Naive thymus-derived CD4-positive, alpha-beta T cell (primary cell): ENCODE measurements around the gene TUBGCP6. TPM values are rescaled to one million over a fixed set of nuclear protein-coding genes. Genes with fewer than 3 reads are reported as not detected.
A peak's percentile ranks its signal among the peaks of the same experiment; 100 is the strongest.

Experiments
- ATAC-seq: fragments of 150-1000 bp; cut with Tn5 transposase; 2 replicates; pipeline ENCODE4 v1.10.0; 2021; ENCODE audit warnings: mild to moderate bottlenecking, moderate library complexity
- CTCF ChIA-PET: fragments of 350-600 bp; sonication (Branson Sonifier 250); formaldehyde crosslinking; loops from one replicate; lab custom pipeline; 2021; ENCODE audit warnings: antibody characterized with exemption; lab: Charles Lee
- POLR2A ChIA-PET: fragments of 350-600 bp; sonication (Branson Sonifier 250); formaldehyde crosslinking; loops from one replicate; lab custom pipeline; 2021; ENCODE audit warnings: antibody characterized with exemption, inconsistent platforms; lab: Charles Lee
- DNase-seq, 9 donors: peaks; one replicate each; pipeline versions ENCODE4 v3.0.0 to v3.0.0-alpha.2; 2020 to 2022; ENCODE audit warnings: mixed read lengths in 1 of 9
- H3K27ac ChIP-seq: one replicate; pipeline ENCODE4 v1.7.0; 2013; ENCODE audit warnings: mild to moderate bottlenecking, low read depth, low read length, moderate library complexity
- H3K27me3 ChIP-seq, 2 donors: one replicate each; pipeline ENCODE4 v1.7.0; 2013; ENCODE audit warnings: low read length in 2 of 2, mild to moderate bottlenecking in 2 of 2, moderate library complexity in 2 of 2; ENCODE audit not compliant: control insufficient read depth in 2 of 2, insufficient read depth in 2 of 2
- H3K36me3 ChIP-seq, 3 experiments: 1 replicate in 2 of 3; 2 replicates in 1 of 3; pipeline ENCODE4 v1.7.0; 2013; ENCODE audit warnings: low read length in 3 of 3, mild to moderate bottlenecking in 3 of 3, moderate library complexity in 1 of 3; ENCODE audit not compliant: insufficient read depth in 3 of 3, control insufficient read depth in 2 of 3
- H3K4me1 ChIP-seq, 2 donors: one replicate each; pipeline ENCODE4 v1.7.0; 2013; ENCODE audit warnings: low read length in 2 of 2, mild to moderate bottlenecking in 2 of 2, moderate library complexity in 1 of 2; ENCODE audit not compliant: control insufficient read depth in 2 of 2, insufficient read depth in 2 of 2
- H3K4me3 ChIP-seq: 2 replicates; pipeline ENCODE4 v1.7.0; 2013; ENCODE audit warnings: mild to moderate bottlenecking, low read length
- H3K9me3 ChIP-seq, 3 experiments: 1 replicate in 2 of 3; 2 replicates in 1 of 3; pipeline ENCODE4 v1.7.0; 2013; ENCODE audit warnings: low read length in 3 of 3; ENCODE audit not compliant: control insufficient read depth in 2 of 3
- H3K27ac Mint-ChIP-seq, 9 donors: one replicate each; pipeline ENCODE4 v1.8.0; 2020 to 2022; ENCODE audit warnings: mixed read lengths in 9 of 9, mild to moderate bottlenecking in 8 of 9, moderate library complexity in 5 of 9, inconsistent platforms in 2 of 9
- H3K27me3 Mint-ChIP-seq, 5 donors: one replicate each; pipeline ENCODE4 v1.8.0; 2021 to 2022; ENCODE audit warnings: mixed read lengths in 5 of 5, mild to moderate bottlenecking in 1 of 5
- H3K36me3 Mint-ChIP-seq, 5 donors: one replicate each; pipeline ENCODE4 v1.8.0; 2020 to 2022; ENCODE audit warnings: mixed read lengths in 5 of 5, mild to moderate bottlenecking in 3 of 5, inconsistent platforms in 1 of 5
- H3K4me1 Mint-ChIP-seq, 7 donors: one replicate each; pipeline ENCODE4 v1.8.0; 2020 to 2022; ENCODE audit warnings: mixed read lengths in 7 of 7, mild to moderate bottlenecking in 3 of 7, inconsistent platforms in 1 of 7
- H3K4me3 Mint-ChIP-seq, 10 donors: one replicate each; pipeline ENCODE4 v1.8.0; 2020 to 2022; ENCODE audit warnings: mild to moderate bottlenecking in 10 of 10, mixed read lengths in 10 of 10, moderate library complexity in 6 of 10, inconsistent platforms in 2 of 10
- H3K9me3 Mint-ChIP-seq, 11 donors: one replicate each; pipeline ENCODE4 v1.8.0; 2020 to 2022; ENCODE audit warnings: mixed read lengths in 11 of 11, mild to moderate bottlenecking in 4 of 11, inconsistent platforms in 1 of 11, moderate library complexity in 1 of 11
- intact Hi-C, 2 donors: fragments of 100-400 bp; cut with micrococcal nuclease; formaldehyde crosslinking; loops; one replicate each; pipeline ENCODE4 v1.15.1; 2023
- polyA plus RNA-seq, 2 donors: library from polyadenylated mRNA; unstranded; fragments of 300-500 nt; fragmentation: Illumina TruSeq; gene quantifications; one replicate each; pipeline ENCODE4 v1.2.3, GENCODE V29; 2021
- total RNA-seq, 6 experiments: library from RNA in 5 of 6; stranded (reverse) in 5 of 6; gene quantifications; 1 replicate in 5 of 6; 2 replicates in 1 of 6; pipeline ENCODE4 v1.2.3 and lab custom pipeline; 2021 to 2026

The TUBGCP6 gene
- total and polyA plus RNA-seq, 7 experiments from 2014 or later: 15.2 to 146 (median 123) TPM

- Mint-ChIP-seq H3K9me3 (no peaks in the 10 kb centered on the region), H3K27me3 (peaks cover 4 to 21% (median 8%) of the 10 kb centered on the region in 5 donors), H3K27ac (peak overlapping the region in 1 of 9 donors; percentile 39), H3K4me3 (no peak overlapping the region), H3K4me1 (peaks cover 0 to 8% (median 6%) of the 10 kb centered on the region in 7 donors), H3K36me3 (no peaks in the 10 kb centered on the region)
- no peak overlapping the region for H3K4me3 ChIP-seq
- intact Hi-C loops: no loop called here
- no peaks in the 10 kb centered on the region for H3K36me3 ChIP-seq
- no peaks in the 10 kb centered on the region for H3K9me3 ChIP-seq
- H3K27ac ChIP-seq: no peak overlapping the region
- no peak for ATAC-seq
- peaks cover 0 to 4% of the 10 kb centered on the region in 2 donors for H3K4me1 ChIP-seq
- peaks cover 0 to 1% of the 10 kb centered on the region in 2 donors for H3K27me3 ChIP-seq
- DNase-seq: no peak
- POLR2A ChIA-PET: no interaction called here
- CTCF ChIA-PET: no interaction called here
Observed at GRCh38 chr22:50257451-50258360, 12.9 kb upstream of the TUBGCP6 start.

GRCh38 chr22:50257041-50257440 is 12.2 kb upstream of the TUBGCP6 start:
- Mint-ChIP-seq H3K4me3 (no peak overlapping the region), H3K9me3 (no peaks in the 10 kb centered on the region), H3K4me1 (peaks cover 0 to 5% (median 2%) of the 10 kb centered on the region in 7 donors), H3K27ac (no peak overlapping the region), H3K36me3 (no peaks in the 10 kb centered on the region), H3K27me3 (peaks cover under 1 to 15% (median 2%) of the 10 kb centered on the region in 5 donors)
- Histone ChIP-seq H3K9me3 (no peaks in the 10 kb centered on the region), H3K36me3 (no peaks in the 10 kb centered on the region), H3K4me1 (peaks cover 0 to 4% of the 10 kb centered on the region in 2 donors), H3K27me3 (no peaks in the 10 kb centered on the region), H3K27ac (no peak overlapping the region), H3K4me3 (no peak overlapping the region)
- intact Hi-C loops: no loop called here
- no peak for ATAC-seq
- POLR2A ChIA-PET: no interaction called here
- DNase-seq: no peak
- CTCF ChIA-PET: no interaction called here

GRCh38 chr22:50256258-50256862 is 11.5 kb upstream of the TUBGCP6 start:
- H3K9me3 Mint-ChIP-seq: no peaks in the 10 kb centered on the region
- ChIA-PET POLR2A (interaction anchor here (1.2 kb wide), 1 partner anchor 86 kb away, joined by 4 read pairs; no protein-coding TSS in a partner anchor), CTCF (interaction anchor here (0.9 kb wide), 1 partner anchor 13 kb away, joined by 3 read pairs; no protein-coding TSS in a partner anchor)
- no peak for DNase-seq
- peaks cover 0 to 5% (median 0%) of the 10 kb centered on the region in 7 donors for H3K4me1 Mint-ChIP-seq
- H3K4me3 Mint-ChIP-seq: no peak overlapping the region
- Histone ChIP-seq H3K9me3 (no peaks in the 10 kb centered on the region), H3K36me3 (no peaks in the 10 kb centered on the region), H3K27ac (no peak overlapping the region), H3K4me1 (peaks cover 0 to 11% of the 10 kb centered on the region in 2 donors), H3K4me3 (no peak overlapping the region), H3K27me3 (no peaks in the 10 kb centered on the region)
- H3K27me3 Mint-ChIP-seq: peaks cover 0 to 13% (median 0%) of the 10 kb centered on the region in 5 donors
- ATAC-seq: no peak
- no peak overlapping the region for H3K27ac Mint-ChIP-seq
- intact Hi-C loops: no loop called here
- H3K36me3 Mint-ChIP-seq: no peaks in the 10 kb centered on the region

GRCh38 chr22:50255607-50256006 is 10.8 kb upstream of the TUBGCP6 start:
- no peak for ATAC-seq
- Mint-ChIP-seq H3K27ac (no peak overlapping the region), H3K4me1 (peaks cover 0 to 5% (median 0%) of the 10 kb centered on the region in 7 donors), H3K36me3 (peaks cover 0 to 1% (median 0%) of the 10 kb centered on the region in 5 donors), H3K27me3 (peaks cover 0 to 13% (median 0%) of the 10 kb centered on the region in 5 donors), H3K9me3 (no peaks in the 10 kb centered on the region), H3K4me3 (no peak overlapping the region)
- CTCF ChIA-PET: interaction anchor here (0.6 to 1.1 kb wide), 3 partner anchors 14 to 365 kb away, joined by 3 read pairs; no protein-coding TSS in a partner anchor
- Histone ChIP-seq H3K9me3 (no peaks in the 10 kb centered on the region), H3K27me3 (no peaks in the 10 kb centered on the region), H3K36me3 (no peaks in the 10 kb centered on the region), H3K27ac (no peak overlapping the region), H3K4me1 (peaks cover 1 to 12% of the 10 kb centered on the region in 2 donors), H3K4me3 (no peak overlapping the region)
- no peak for DNase-seq
- intact Hi-C loops: no loop called here
- POLR2A ChIA-PET: interaction anchor here (0.9 to 1.2 kb wide), 2 partner anchors 86 to 244 kb away, joined by 4 to 5 read pairs; no protein-coding TSS in a partner anchor

GRCh38 chr22:50255099-50255498 is 10.3 kb upstream of the TUBGCP6 start:
- Mint-ChIP-seq H3K27me3 (peaks cover 0 to 13% (median 0%) of the 10 kb centered on the region in 5 donors), H3K27ac (peak overlapping the region in 1 of 9 donors; percentile 43), H3K36me3 (peaks cover 0 to 1% (median 0%) of the 10 kb centered on the region in 5 donors), H3K4me1 (peaks cover 0 to 9% (median 4%) of the 10 kb centered on the region in 7 donors), H3K4me3 (no peak overlapping the region), H3K9me3 (no peaks in the 10 kb centered on the region)
- ChIA-PET CTCF (interaction anchor here (0.6 to 1.1 kb wide), 2 partner anchors 73 to 365 kb away, joined by 3 read pairs; no protein-coding TSS in a partner anchor), POLR2A (interaction anchor here (0.9 kb wide), 1 partner anchor 245 kb away, joined by 5 read pairs; no protein-coding TSS in a partner anchor)
- intact Hi-C loops: no loop called here
- no peak for ATAC-seq
- no peak overlapping the region for H3K27ac ChIP-seq
- H3K4me3 ChIP-seq: no peak overlapping the region
- no peaks in the 10 kb centered on the region for H3K27me3 ChIP-seq
- peaks cover 6 to 15% of the 10 kb centered on the region in 2 donors for H3K4me1 ChIP-seq
- no peak for DNase-seq
- H3K9me3 ChIP-seq: no peaks in the 10 kb centered on the region
- no peaks in the 10 kb centered on the region for H3K36me3 ChIP-seq

GRCh38 chr22:50253941-50254340 is 9.1 kb upstream of the TUBGCP6 start:
- CTCF ChIA-PET: interaction anchor here (1.8 kb wide), 1 partner anchor 80 kb away, joined by 4 read pairs; no protein-coding TSS in a partner anchor

More at GRCh38 chr22:50253941-50254340, 9.1 kb upstream of the TUBGCP6 start:
- Mint-ChIP-seq H3K4me1 (peaks cover 0 to 15% (median 6%) of the 10 kb centered on the region in 7 donors), H3K36me3 (peaks cover 0 to 1% (median 0%) of the 10 kb centered on the region in 5 donors), H3K27me3 (peaks cover 0 to 10% (median 0%) of the 10 kb centered on the region in 5 donors), H3K27ac (peak overlapping the region in 1 of 9 donors; percentile 65), H3K4me3 (no peak overlapping the region), H3K9me3 (no peaks in the 10 kb centered on the region)
- POLR2A ChIA-PET: no interaction called here
- Histone ChIP-seq H3K36me3 (peaks cover 0 to 5% (median 0%) of the 10 kb centered on the region in 3 experiments), H3K27ac (no peak overlapping the region), H3K27me3 (no peaks in the 10 kb centered on the region), H3K4me1 (peaks cover 15 to 24% of the 10 kb centered on the region in 2 donors), H3K9me3 (no peaks in the 10 kb centered on the region), H3K4me3 (no peak overlapping the region)
- ATAC-seq (no peak), DNase-seq (no peak)
- intact Hi-C loops: loop anchor here (5.0 kb wide), 2 partner anchors 58 to 273 kb away; partner anchors contain the start of gene SCO2 (in 1 of the 2)
